LHCN-M2 (cell line): Measurements from ENCODE around the gene TBX10. TPM values are rescaled to one million over a fixed set of nuclear protein-coding genes. Genes with fewer than 3 reads are reported as not detected.
"Not testable (repeated sequence)": the region's sequence is repeated elsewhere in the genome, so short reads cannot be mapped to it uniquely, and the experiment has no call there.

ENCODE experiments used
- DNase-seq: peaks from one replicate; pipeline ENCODE4 v3.0.0-alpha.2; 2012; ENCODE audit warnings: low read depth
- total RNA-seq: library from RNA; depleted of rRNA; stranded (reverse); fragments of >200 nt; gene quantifications from 2 replicates; pipeline ENCODE4 v1.2.3, GENCODE V29; 2014

The TBX10 gene
- total RNA-seq, 1 experiment from 2014 or later, result not detected

DNA sequence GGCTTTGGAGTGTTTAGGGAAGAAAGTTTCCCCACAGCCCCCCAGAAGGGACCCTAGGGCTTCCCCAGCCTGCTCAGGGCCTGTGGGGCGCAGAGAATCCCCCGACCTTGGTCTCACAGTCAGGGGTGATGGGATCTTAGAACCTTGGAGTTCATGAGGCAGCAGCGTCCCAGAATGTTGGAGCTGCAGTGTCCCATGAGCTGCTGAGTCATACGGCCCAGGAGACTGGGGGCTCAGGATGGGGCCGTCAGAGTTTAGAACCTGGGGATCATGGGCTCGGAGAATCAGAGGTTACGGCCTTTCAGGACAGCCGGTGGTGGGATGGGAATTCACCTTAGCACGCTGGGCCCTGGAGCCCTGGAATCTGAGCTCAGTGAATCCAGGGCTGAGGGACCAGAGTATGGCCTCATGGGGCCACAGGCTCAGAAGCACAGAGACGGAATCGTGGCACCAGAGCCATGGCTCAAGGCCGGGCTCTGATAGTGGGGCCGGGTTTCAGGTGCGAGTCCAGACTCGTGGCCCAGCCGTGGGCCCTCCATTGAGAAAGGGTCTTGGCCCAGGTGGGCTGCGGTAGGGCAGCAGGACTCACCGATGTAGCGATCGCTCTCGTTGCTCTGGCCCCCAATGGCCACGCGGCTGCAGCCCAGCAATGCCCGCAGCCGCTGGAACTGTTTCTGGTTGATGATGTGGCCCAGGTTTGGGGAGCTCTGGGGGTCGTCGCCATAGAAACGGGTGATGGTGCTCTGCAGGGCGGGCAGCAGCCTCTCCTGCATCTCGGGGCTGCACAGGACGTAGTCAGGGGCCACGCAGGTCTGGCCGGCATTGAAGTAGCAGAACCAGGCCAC is 25.4 kb upstream of the TBX10 start:
- no peak for DNase-seq

- no peak for DNase-seq
Measured at GRCh38 chr11:67664213-67664585, 24.6 kb upstream of the TBX10 start.

DNA sequence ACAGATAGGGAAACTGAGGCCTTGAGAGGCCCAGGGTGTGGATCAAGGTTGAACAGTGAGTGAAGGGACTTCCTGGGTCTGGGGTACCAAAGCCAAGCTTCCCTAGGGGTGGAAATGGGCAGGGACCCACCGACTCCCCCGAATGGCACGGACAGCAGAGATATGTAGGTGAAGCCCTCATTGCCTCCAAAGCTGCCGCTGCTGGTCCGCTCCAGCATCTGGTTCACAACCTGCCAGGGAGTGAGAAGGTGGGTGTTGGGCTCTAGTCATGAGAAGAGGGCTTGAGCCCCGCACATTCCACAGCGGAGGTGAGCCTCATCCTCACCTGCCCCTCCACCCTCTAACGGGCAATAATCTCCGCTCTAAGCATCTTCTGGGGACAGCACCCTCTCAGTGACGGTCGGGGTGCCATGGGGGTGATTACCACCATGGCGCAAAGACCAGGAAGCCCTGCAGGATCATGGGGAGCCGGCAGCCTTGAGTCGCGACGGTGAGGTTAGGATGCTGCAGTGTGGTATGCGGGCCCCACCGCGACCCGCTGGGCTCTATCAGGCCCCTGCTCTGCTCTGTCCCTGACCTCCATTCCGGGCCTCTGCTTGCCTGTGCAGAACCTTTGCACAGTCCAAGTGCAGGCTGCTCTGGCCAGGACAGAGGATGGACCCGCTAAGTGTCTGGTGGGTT is 24.1 kb upstream of the TBX10 start:
- DNase-seq, result no peak

GRCh38 chr11:67662835-67663531 is 23.4 kb upstream of the TBX10 start:
- no peak for DNase-seq

DNA sequence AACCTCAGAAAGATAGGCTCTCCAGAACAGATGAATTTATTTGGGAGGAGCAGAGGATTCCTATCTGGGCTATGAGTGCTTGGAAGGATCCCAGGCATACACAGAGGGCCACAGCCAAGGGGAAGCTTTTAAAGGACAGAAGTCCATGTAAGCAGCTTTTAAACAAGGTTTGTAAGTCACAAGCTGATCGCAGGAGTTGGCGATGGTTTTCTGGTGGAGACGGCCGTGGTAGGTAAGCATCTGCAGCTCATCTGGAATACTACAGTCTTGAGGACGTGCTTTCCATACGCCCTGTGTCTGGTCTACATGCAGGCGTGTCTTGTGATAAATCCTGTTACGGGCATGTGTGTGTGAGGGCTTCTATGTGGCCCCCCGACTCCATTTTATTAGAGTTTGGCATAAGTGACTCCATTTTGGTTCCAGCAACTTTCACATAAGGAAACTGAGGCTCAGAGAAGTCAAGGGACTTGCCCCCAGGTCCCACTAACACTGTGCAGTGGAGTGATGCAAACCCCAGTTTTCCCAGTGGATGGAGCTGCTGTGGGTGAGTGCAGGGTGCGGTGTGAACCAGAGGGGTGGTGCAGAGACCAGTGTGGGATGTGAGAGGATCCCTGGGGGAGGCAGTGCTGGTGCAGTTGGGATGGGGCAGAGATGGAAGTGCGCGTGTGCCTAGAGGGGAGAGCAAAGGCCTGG is 22.7 kb upstream of the TBX10 start:
- DNase-seq, result no peak

GRCh38 chr11:67660752-67661151 is 21.2 kb upstream of the TBX10 start:
- DNase-seq, result not testable (repeated sequence)

GRCh38 chr11:67659651-67660165 is 20.1 kb upstream of the TBX10 start:
- DNase-seq, result not testable (repeated sequence)

DNA sequence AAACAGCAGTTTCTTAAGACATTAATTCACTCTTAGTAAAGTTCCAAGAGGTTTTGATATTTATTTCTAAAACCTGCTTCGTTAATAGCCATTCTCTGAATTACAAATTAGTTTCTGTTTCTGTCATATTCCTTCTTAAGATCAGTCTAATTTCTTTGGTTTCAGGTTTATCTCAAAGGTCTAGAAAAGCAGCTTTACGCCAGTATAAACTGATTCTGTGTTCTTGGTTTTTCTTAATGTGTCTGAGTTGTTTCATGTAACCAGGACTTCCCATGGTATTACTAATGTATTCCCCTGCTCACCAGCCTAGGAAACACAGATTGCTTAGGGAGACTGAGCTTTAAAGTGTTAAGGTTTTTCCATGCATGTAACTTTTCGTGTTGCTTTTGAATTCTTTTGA is 17.7 kb upstream of the TBX10 start:
- DNase-seq, result no peak

DNA sequence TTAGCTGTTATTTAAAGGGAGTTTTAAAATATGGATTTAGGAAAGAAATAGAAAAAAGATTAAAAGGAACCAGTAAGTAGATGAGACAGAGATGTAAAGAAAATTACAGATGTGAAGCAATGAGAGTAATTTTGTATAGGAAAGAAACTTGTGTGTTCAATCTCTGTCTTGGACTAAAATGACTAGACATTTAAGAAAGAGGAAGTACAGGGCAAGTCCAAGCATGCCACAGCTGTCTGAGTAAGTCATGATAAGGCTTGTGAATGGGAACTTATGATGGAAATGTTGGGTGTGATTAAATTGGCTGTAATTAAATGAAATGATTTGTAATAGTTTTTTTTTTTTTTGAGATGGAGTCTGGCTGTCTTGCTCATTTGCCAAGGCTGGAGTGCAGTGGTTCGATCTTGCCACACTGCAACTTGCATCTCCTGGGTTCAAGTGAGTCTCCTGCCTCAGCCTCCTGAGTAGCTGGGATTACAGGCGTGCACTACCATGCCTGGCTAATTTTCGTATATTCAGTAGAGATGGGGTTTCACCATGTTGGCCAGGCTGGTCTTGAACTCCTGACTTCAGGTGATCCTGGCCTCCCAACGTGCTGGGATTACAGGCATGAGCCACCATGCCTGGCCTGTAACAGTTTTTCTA is 16.8 kb upstream of the TBX10 start:
- DNase-seq, result peak; percentile 19

- no peak for DNase-seq
Measured at GRCh38 chr11:67654225-67654624, 14.7 kb upstream of the TBX10 start.

DNA sequence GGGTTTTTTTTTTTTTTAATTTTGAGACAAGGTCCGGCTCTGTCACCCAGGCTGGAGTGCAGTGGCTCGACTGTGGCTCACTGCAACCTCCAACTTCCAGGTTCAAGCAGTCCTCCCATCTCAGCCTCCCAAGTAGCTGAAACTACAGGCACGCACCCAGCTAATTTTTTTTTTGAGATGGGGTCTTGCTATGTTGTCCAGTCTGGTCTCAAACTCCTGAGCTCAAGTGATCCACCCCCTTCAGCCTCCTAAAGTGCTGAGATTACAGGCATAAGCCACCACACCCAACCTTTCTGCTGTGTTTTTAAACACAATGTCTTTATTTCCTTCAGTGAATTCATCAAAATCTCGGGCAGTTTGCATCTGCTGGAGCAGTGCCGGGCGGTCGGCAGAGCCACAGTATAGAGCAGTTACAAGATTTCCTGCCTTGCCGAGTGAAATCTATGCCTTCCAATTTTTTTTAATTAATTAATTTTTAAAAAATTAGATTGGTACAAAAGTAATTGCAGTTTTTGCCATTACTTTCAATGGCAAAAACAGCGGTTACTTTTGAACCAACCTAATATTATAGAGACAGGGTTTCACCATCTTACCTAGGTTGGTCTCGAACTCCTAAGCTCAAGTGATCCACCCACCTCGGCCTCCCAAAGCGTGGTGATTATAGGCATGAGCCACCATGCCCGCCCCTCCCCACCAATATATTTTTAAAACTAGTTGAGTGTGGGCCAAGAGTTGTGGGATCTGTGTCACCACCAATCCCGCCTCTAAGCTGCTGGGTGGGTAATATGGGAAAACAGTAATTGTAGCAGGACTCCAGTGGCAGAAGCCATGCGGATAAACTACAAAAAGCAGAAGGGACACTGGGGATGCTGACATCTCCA is 13.6 kb upstream of the TBX10 start:
- DNase-seq, result no peak

- no peak for DNase-seq
Measured at GRCh38 chr11:67651976-67652781, 12.6 kb upstream of the TBX10 start.

DNA sequence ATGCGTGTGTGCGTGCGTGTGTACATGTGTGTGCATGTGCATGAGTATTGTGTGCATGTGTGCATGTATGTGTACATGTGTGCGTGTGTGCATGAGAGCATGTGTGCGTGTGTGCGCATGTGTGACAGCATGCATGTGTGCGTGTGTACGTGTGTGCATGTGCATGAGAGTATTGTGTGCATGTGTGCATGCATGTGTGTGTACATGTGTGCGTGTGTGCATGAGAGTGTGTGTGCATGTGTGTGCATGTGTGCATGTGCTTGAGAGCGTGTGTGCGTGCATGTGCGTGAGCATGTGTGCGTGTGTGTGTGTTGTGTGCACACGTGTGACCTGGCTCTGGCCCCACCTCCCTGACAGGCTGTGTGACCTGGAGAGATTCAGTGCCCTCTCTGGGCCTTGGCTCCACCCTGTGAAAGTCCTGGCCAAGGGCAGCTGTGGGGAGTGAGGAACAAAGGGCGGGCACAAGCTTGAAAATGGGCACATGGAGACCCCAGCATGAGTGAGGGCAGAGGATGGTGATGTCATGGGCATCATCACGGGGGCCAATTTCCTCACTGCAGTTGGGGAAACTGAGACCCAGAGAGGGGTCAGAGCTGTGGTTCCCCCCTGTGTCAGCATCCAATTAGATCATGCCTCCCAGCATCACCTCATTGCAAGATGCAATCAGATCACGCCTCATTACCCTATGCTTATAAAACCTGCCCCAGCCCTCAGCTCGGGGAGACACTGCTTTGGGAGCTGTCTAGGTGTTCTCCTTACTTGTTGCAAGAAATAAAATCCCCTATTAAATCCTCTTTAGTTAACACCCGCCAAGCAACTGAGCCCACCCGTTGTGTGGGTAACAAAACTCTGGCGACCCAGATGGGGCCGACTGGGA is 10.3 kb upstream of the TBX10 start:
- no peak for DNase-seq

GRCh38 chr11:67648796-67649613 is 9.4 kb upstream of the TBX10 start:
- DNase-seq, result no peak

GRCh38 chr11:67648140-67648795 is 8.7 kb upstream of the TBX10 start:
- no peak for DNase-seq

DNA sequence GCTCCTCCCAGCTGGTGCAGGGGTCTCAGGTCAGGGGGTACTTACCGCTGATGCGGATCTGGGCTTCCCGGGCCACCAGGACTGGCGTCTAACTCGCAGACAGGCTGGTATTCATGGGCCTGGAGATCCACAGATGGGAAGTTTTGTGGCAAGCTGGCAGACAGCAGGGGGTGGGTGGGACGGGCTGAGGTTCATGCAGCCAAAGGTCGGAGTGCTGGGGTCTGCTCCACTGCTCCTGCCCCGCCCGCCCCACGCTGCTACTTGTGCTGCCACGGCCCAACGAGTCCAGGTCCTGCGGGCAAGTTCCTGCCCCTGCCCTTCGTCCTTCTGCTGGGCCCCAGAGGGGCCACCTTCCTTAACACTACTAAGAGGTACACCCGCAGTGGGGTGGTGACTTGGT is 7.9 kb upstream of the TBX10 start:
- no peak for DNase-seq
